ENCODE data around the gene ABCC11.
"Not testable (repeated sequence)": the region's sequence is repeated elsewhere in the genome, so short reads cannot be mapped to it uniquely, and the experiment has no call there.

ABCC11 gene

GRCh38 chr16:48201515-48202201 lies 45.7 kb downstream of the ABCC11 start:
- DNase-seq (ENCODE audit: low spot score) = no peak

DNA sequence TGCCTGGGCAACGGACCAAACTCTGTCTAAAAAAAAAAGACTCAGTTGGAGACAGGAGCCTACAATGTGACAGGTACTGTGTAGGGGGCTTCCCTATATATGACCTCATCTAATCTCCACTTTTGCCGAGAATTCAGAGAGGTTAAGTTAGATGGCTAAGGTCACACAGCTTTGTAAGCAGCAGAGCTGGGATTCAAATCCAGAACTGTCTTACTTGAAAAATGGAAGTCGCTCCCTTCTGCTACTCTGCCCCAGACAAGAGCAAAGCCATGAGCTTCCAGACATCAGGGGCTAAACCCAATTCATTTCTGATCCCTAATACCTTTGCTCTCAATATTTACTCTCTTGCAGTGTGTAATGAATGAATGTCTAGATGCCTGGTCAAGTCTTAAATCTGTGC lies 50.0 kb downstream of the ABCC11 start:
- DNase-seq (ENCODE audit: low spot score) = no peak

DNA sequence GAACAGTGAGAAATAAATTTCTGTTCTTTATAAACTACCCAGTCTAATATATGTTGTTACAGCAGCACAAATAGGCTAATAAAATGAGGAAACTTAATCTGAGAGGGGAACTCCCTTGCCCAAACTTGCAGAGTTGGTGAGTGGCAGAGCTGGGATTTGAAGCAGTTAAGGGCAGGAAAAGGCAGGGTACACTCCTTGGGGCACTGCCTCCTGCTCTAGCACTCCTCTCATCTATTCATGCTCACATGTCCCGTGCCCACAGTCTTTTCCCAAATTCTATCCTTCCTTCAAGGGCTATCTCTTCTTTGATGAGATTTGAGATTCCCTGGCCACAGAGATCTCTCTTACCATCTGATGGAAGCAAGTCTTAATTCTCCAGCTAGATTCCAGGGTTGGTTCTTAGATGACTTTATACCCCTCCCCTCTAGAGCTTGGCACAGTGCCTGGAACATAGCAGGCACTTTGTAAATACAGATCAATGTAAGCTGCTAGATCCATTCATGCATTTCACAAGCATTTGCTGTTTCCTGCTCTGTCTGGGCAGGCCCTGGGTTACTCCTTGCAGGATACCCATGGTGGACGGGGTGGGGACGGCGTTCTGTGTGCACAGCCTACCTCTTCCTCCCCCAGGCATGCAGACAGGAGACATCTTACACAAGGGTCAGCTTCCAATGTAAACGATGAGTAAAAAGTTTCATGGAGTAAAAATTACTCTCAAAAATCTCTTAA lies 52.3 kb downstream of the ABCC11 start:
- peak; percentile 2 for DNase-seq (ENCODE audit: low spot score)

GRCh38 chr16:48193846-48194245 lies 53.5 kb downstream of the ABCC11 start:
- no peak for DNase-seq (ENCODE audit: low spot score)

DNA sequence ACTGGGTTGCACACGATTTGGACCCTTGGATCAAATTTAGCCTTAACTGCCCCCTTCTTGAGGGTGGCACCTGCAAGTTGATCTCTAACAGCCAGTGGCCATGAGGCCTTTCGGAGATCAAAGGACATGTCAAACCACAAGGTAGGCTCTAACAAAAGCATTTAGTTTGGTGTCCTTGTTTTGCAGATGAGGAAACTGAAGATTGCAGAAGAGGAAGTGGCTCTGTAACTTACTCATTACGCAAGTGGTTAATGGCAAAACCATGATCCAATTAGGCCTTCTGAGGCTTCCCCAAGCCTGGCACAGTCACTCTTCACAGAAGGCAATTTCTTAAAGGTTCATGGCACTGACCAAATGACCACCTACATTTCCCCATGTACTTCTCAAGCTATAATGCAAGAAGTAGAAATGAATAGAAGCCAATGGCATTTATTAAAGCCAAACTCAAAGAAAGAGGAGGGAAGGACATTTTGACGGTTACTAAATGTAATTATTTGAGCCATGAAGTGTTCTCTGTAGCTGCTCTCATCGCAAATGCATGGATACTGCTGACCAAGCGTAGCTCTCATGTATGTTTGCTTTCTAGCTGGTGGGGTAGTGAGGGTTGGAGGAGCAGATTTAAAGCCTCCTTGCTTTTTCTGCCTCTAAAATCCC lies 58.8 kb downstream of the ABCC11 start:
- DNase-seq (ENCODE audit: low spot score) = no peak

DNA sequence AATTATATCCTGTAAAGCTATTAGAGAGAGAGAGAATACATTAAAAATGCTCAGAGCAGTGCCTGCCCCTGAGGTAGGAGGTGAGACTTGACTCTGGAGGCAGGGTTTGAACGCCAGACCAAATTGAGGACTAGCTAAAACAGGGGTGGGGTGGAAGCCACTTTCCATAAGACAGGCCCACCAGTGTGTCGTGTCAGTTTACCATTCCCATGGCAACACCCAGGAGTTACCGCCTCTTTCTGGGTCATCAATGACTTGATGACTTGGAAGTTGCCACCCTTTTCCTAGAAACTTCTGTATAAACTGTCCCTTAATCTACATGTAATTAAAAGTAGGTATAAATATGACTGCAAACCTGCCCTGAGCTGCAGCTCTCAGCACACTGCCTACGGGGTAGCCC lies 59.6 kb downstream of the ABCC11 start:
- DNase-seq (ENCODE audit: low spot score) = no peak

DNA sequence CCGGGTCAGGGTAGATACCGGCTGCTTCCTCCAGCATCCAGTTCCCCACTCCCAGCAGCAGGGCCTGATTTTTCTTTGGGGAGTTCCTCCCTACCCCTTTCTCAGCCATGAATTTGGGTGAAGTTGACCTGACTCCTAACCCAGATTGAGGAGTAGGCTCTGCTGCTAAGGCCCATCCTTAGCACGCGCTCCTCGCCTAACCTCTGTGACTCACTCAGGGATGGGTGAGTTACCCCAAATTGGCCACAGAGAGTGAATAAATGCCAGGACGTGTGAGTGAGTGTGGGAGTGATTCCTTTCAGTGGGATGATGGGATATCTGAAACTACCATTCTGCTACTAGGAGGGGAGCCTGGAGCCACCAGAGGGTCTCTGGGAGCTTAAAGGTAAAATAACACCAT lies 62.7 kb downstream of the ABCC11 start:
- DNase-seq (ENCODE audit: low spot score) = no peak

GRCh38 chr16:48182979-48183537 lies 64.3 kb downstream of the ABCC11 start:
- no peak for DNase-seq (ENCODE audit: low spot score)

GRCh38 chr16:48181746-48182520 lies 65.4 kb downstream of the ABCC11 start:
- DNase-seq (ENCODE audit: low spot score) = not testable (repeated sequence)

DNA sequence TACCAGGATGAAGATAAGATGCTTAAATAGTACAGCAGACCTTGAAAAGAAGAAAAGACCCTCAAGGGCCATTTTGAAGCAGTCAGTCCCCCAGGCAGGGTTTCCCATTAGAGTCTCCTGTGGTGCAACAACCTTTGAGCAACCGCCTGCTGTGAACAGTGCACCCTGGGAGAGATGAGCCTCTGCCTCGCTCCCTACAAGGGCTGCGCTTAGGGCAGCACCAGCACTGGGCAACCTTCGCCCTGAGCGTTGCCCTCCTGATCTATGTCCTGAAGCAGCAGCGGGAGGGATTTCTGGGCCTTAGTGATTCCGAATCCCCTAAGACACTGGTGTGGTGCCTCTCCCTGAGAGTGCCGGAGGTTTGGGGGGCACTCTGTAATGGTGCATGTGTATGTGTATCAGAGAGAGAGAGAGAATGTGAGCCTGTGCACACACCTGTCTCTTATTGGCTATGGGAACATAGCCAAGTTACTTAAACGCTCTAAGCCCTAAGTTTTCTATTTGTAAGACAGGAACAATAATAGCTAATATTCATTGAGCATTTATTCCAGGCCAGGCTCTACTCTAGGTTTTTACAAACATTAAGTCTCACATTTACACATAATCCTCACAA lies 66.4 kb downstream of the ABCC11 start:
- no peak for DNase-seq (ENCODE audit: low spot score)

GRCh38 chr16:48176635-48177408 lies 70.5 kb downstream of the ABCC11 start:
- no peak for DNase-seq (ENCODE audit: low spot score)

DNA sequence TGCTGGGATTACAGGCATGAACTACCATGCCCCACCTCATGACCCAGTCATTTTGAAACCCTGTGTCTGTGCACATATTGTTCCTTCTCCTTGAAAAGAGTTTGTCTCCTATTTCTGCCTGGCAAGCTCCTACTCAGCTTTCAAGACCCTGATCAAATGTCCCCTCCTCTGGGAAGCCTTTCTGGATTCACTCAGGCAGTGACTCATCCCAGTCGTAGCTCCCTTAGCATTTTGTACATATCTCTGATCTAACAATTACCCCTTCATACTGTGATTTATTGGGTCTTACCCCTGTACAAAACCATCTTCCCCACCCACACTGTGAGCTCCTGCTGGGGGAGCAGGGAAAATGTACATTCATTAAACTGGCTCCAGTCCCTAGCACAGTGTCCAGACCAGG lies 73.5 kb downstream of the ABCC11 start:
- no peak for DNase-seq (ENCODE audit: low spot score)

DNA sequence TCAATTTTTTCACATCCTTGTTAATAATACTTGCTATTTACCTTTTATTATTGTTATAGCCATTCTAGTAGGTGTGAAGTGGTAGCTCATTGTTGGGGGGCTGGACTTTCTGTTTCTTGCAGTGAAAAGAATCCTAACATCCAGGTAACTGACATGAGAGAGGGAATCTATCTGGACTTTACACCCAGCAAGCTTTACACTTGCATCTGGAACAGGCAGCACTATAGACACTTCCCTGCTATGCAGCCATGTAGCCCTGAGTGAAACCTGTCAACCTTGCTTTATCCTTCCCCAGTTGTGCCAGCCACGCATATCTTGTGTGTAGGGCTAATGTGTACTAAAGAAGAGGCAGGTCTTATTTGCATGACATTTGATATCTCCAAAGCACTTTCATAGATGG lies 74.7 kb downstream of the ABCC11 start:
- DNase-seq (ENCODE audit: low spot score) = no peak

DNA sequence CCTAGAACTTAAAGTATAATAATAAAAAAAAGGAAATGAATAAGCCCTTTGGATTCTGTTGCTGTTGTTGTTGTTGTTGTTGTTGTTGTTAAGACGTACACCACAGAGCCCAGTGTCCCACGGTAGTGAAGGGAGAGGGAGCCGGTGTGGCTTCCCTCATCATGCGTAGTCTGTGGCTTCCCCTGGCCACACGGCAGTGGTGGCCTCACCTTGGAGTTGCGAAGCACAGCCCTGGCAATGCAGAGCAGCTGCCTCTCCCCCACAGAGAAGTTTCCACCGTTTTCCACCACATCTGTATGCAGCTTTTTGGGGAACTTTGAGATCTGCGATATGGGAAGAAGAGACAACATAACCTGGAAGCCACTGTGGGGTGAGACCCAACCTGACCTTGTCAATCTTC lies 77.4 kb downstream of the ABCC11 start:
- no peak for DNase-seq (ENCODE audit: low spot score)

DNA sequence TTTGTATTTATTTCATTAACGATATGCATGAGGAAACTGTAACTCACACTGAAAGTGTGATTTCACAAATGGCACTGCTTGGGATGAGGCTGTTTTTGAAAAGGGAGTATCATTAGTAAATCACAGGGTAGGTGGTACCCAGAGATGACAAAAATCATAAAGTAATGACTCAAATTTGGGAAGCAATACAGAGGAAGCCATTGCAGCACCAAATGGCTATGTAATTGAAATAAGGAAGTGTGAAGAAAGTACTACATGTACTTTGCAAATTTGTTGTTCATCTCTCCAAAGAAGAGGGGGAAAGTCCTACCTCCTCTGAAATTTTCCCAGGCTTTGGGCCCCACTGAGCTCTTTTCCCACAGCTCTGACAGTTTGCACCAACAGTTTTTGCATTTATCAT lies 79.3 kb downstream of the ABCC11 start:
- no peak for DNase-seq (ENCODE audit: low spot score)

- not testable (repeated sequence) for DNase-seq (ENCODE audit: low spot score)
Measured at GRCh38 chr16:48166617-48167016, 80.7 kb downstream of the ABCC11 start.

DNA sequence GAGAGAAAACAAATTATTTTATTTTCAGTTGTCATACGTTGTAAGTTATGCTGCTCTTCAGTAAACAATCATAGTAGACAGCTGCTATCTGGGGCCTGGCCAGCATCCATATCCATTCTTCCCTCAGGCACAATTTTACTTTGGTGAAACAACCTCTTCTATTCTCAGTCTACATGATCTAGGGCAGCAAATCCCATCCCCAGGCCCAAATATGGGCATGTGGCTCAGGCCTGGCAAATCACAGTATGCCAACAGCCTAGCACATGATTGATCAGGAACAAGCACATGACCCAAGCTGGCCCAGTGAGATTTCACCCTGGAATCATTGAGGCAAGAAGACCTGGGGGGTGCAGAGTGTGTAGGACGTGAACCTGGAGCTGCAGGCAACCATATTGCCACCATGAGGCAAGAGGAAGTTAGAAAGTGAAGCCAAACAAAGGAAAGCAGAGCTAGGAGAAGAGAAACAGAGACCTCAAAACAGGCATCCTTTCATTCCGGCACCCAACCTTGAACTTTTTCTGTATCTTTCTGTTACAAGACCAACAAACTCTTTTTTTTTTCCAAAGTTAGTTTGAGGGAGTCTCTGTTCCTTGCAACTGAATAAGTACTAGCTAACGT lies 81.3 kb downstream of the ABCC11 start:
- no peak for DNase-seq (ENCODE audit: low spot score)

DNA sequence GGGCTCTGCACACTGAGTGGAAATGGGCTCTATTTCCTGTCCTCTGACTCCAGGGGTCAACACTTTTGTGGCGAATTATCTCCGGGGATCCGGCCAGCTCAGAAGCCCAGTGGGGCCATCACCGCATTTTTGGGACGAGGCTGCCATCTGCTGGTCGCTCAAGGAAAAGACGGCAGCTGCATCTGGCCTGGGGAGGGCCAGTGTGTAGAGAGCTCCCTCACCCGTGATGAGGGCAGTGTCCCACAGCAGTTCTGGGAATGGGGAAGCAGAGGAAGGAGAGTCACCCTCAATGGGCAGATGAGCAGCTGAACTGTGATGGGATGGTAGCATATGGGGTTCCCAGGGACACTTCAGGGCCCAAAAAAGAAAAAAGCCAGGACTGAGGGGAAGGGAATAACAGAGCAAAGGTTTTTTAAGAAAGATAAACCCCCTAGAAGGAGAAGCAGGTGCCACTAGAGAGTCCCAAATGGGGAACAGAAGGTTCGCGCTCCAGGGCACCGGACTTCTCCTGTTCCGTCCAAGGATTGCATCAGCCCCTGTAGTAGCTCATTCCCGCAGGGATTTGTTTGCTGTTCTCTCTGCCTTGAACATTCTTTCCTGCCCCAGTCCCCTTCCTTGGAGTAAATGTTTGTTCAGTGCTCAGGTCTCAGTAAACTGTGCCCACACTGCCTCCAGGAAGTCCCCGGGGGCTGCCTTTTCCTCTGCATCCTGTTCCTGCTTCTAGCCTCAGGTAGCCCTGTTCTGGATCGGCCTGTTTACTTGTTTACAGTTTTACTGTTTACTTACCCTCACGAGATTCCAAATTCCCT lies 82.2 kb downstream of the ABCC11 start:
- peak; percentile 60 for DNase-seq (ENCODE audit: low spot score)

DNA sequence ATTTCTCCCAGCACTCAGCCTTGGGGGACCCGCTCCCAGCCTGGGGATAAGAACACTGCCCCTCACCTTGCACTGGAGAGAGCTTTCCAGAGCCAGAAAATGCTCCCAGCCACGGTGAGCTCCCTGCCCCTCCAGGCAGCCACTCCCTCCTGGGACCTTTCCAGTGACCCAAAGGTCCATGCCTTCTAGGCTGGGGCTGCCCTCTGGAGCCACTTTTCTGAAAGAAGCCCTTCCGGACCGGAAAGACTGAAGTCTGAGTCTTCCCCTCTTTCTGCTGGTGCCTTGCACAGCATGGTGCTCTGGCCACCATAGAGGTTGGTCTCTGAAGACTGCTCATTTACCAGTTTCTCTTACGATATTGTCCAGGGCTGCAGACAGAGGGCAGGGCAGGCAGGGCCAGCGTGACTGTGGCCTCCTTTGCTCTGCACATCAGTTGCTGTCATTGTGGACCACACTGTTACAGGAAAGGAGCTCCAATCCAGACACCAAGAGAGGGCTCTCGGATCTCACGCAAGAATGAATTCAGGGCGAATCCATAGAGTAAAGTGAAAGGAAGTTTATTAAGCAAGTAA lies 84.4 kb downstream of the ABCC11 start:
- no peak for DNase-seq (ENCODE audit: low spot score)

Data from kidney capillary endothelial cell (primary cell).